GM13977 (cell line): Measurements from ENCODE around the gene PTPA.
"Not testable (repeated sequence)": the region's sequence is repeated elsewhere in the genome, so short reads cannot be mapped to it uniquely, and the experiment has no call there.

Source experiments
- DNase-seq: peaks from one replicate; pipeline ENCODE4 v3.0.0; 2012; ENCODE audit warnings: low spot score
- CTCF ChIP-seq: IDR thresholded peaks from 2 replicates; pipeline ENCODE4 v1.5.1; 2012; ENCODE audit warnings: mild to moderate bottlenecking, control low read depth; ENCODE audit not compliant: insufficient read depth; ENCODE audit errors: extremely low read depth, missing control alignments
- in situ Hi-C: fragments of 300-500 bp; cut with MboI; formaldehyde crosslinking; loops from one replicate; pipeline ENCODE4 v1.12.0; 2022; ENCODE audit warnings: low sequenced_read_pairs, low pct_unique_long_range_greater_than_20kb, mixed read lengths, inconsistent platforms; ENCODE audit not compliant: unreplicated experiment

Gene PTPA

GRCh38 chr9:129156163-129156562 is 44.9 kb downstream of the PTPA start:
- TF ChIP-seq CTCF = no peak
- no peak for DNase-seq
- in situ Hi-C loops = no loop called here

- no peak for TF ChIP-seq CTCF
- in situ Hi-C loops = no loop called here
- no peak for DNase-seq
These were observed 49.7 kb downstream of the PTPA start for GRCh38 chr9:129160712-129161533.

- TF ChIP-seq CTCF = no peak
- in situ Hi-C loops = no loop called here
- no peak for DNase-seq
These were observed 50.3 kb downstream of the PTPA start for GRCh38 chr9:129161534-129161837.

- in situ Hi-C loops = no loop called here
- no peak for DNase-seq
- TF ChIP-seq CTCF = no peak
These were observed 51.4 kb downstream of the PTPA start for GRCh38 chr9:129162497-129163197.

- DNase-seq, in situ Hi-C loops: not testable (repeated sequence)
These were observed 52.0 kb downstream of the PTPA start for GRCh38 chr9:129163198-129163670.

GRCh38 chr9:129163753-129164152 is 52.5 kb downstream of the PTPA start:
- no peak for DNase-seq
- in situ Hi-C loops = no loop called here
- no peak for TF ChIP-seq CTCF

- TF ChIP-seq CTCF = no peak
- DNase-seq = no peak
- in situ Hi-C loops = no loop called here
These were observed 53.2 kb downstream of the PTPA start for GRCh38 chr9:129164246-129164930.
